ENCODE data around the gene ABHD15. TPM values are rescaled to one million over a fixed set of nuclear protein-coding genes. Genes with fewer than 3 reads are reported as not detected.

ABHD15 gene
- total and polyA plus RNA-seq, 2 experiments from 2014 or later: 2.4 to 10.1 TPM

DNA sequence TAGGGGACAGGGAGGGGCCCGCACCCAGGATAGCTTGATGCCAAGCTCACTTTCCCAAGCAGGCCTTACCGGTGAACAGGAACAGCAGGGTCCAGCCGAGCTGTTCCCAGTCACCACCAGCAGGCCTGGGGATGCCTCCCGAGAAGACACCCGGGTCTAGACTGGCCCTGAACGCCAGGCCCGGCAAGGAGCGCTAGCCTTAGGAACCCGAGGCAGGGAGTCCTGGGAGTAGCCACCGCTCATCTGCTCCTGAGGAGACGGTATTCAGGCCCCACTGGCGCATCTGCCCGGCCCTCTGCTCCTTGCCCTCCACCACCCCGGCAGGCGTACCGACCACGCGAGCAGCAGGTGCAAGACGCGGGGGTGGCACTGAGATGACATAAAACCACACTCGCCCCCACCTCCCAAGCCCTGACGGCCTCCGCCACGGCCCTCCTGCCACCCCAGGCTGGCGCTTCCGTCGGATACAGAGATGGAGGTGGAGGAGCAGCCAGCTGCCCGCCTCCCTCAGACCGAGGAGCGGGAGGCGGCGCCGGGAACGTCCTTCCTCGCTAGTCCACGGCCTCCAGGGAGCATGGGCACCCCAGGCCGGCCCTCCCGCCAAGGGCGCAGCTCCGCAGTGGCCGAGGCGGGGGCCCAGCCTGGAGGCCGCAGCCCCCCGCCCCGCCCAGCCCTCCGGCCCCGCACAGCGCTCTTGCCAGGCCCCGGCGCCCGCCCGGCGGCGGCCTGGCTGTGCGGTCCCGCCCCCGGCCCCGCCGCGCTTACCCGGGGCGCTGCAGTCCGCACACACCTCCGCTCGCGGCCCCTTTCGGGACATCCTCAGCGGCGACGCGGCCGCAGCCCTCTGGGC, 21.9 kb upstream of the ABHD15 start:
- Histone ChIP-seq H4K20me1 (ENCODE audit: insufficient read depth) (peaks cover 3% of the 10 kb centered on the region; the same call in 1 of the 2 replicates), H3K79me2 (ENCODE audit: insufficient read depth) (peaks cover 51% of the 10 kb centered on the region)
- TF ChIP-seq EZH2 (IDR thresholded peaks at IDR 0.05; ENCODE audit: insufficient read depth, poor library complexity, severe bottlenecking) (no peak), EZH2phosphoT487 (IDR thresholded peaks at IDR 0.05; ENCODE audit: insufficient read depth, low read depth) (no peak)

DNA sequence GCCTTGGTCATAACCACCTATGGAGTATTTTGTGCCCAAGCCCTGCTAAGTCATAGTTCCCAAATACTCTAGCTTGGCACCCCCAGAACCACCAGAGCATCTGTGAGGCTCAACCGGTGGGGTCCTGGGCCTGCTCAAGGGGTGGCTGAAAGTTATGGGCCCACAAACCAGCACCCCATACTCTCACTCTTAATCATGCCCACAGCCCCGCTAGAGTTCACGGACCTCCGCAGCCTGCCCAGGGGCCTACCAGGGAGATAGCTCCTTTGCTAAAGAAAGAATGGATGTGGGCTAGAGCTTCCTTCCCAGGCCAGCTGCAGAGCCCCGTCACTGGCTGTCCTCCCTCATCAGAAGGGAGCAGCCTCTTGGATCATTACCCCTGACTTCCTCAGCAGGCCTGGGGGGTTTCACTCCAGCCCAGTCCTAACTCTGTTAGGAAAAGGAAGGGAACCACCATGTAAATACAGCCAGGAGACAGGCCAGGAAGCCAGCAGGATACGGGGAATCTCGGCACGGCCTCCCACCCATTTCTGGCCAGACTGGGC, 21.3 kb upstream of the ABHD15 start:
- Histone ChIP-seq H3K36me3 (ENCODE audit: low read depth) (no peaks in the 10 kb centered on the region), H3K4me2 (ENCODE audit: unreplicated experiment) (peak overlapping the region; percentile 95), H2AFZ (peak overlapping the region; percentile 54), H4K20me1 (ENCODE audit: insufficient read depth) (peaks cover 3% of the 10 kb centered on the region; the same call in 1 of the 2 replicates), H3K27me3 (replicated peaks; ENCODE audit: insufficient read depth) (no peaks in the 10 kb centered on the region), H3F3A (ENCODE audit: insufficient read depth) (peaks cover 15% of the 10 kb centered on the region; the same call in 1 of the 2 replicates), H3K9me2 (ENCODE audit: insufficient read depth) (no peaks in the 10 kb centered on the region), H3K4me3 (peak overlapping the region; percentile 94), H3K9me3 (ENCODE audit: low read depth) (no peaks in the 10 kb centered on the region), H3K27ac (peak overlapping the region; percentile 56), H3K79me2 (ENCODE audit: insufficient read depth) (peaks cover 58% of the 10 kb centered on the region), H3K9ac (peak overlapping the region; percentile 81), H3K4me1 (ENCODE audit: insufficient read depth) (peaks cover 30% of the 10 kb centered on the region)
- WGBS, 2 experiments (ENCODE audit: low coverage in 1 of 2, low lambda C conversion rate in 2 of 2, missing lambda C conversion rate in 2 of 2): 8 to 12% methylated on average over 8 of the region's 8 CpGs
- DNase-seq: peak; percentile 47
- no peak for TF ChIP-seq EZH2phosphoT487 (IDR thresholded peaks at IDR 0.05; ENCODE audit: insufficient read depth, low read depth)
- no peak for TF ChIP-seq EZH2 (IDR thresholded peaks at IDR 0.05; ENCODE audit: insufficient read depth, poor library complexity, severe bottlenecking)
- in situ Hi-C loops (cut with MboI): no loop called here

More for the DNA sequence above, 21.9 kb upstream of the ABHD15 start:
- 0% methylated on average over 23 to 30 of the region's 72 CpGs for WGBS, 2 experiments (ENCODE audit: low coverage in 1 of 2, low lambda C conversion rate in 2 of 2, missing lambda C conversion rate in 2 of 2)
- Histone ChIP-seq H3F3A (ENCODE audit: insufficient read depth) (peaks cover 15% of the 10 kb centered on the region; the same call in 1 of the 2 replicates), H3K4me3 (peak overlapping the region; percentile 94), H3K9ac (peak overlapping the region; percentile 81), H3K9me2 (ENCODE audit: insufficient read depth) (no peaks in the 10 kb centered on the region), H3K4me1 (ENCODE audit: insufficient read depth) (peaks cover 30% of the 10 kb centered on the region), H3K36me3 (ENCODE audit: low read depth) (no peaks in the 10 kb centered on the region), H2AFZ (peak overlapping the region; percentile 54), H3K4me2 (ENCODE audit: unreplicated experiment) (peak overlapping the region; percentile 95), H3K27me3 (replicated peaks; ENCODE audit: insufficient read depth) (no peaks in the 10 kb centered on the region), H3K27ac (peak overlapping the region; percentile 56), H3K9me3 (ENCODE audit: low read depth) (no peaks in the 10 kb centered on the region)
- in situ Hi-C loops (cut with MboI): no loop called here
- peak; percentile 69 for DNase-seq

DNA sequence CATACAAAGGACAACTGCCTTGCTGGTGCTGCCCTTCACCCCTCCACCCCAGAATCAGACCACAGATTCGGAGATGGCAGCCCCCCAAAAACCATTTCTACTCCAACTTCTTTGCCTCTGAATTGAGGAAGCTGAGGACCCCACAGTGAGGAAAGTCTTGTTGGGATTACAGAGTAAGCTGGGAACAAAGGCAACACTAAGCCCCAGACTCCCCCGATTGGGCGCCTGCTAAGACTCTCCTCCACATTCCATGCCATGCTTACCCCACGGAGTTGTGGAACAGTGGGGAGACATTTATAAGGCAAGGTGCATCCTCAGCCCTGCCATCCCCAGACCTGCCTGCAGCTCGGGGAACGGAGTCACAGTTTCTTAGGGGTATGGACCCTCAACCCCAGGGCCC, 20.8 kb upstream of the ABHD15 start:
- WGBS, 2 experiments (ENCODE audit: low coverage in 1 of 2, low lambda C conversion rate in 2 of 2, missing lambda C conversion rate in 2 of 2): 73% methylated on average over 6 of the region's 6 CpGs
- in situ Hi-C loops (cut with MboI): no loop called here
- peak overlapping the region; percentile 95 for H3K4me2 ChIP-seq (ENCODE audit: unreplicated experiment)
- peaks cover 29% of the 10 kb centered on the region for H3K4me1 ChIP-seq (ENCODE audit: insufficient read depth)
- H3K9ac ChIP-seq: peak overlapping the region; percentile 81
- peak overlapping the region; percentile 56 for H3K27ac ChIP-seq
- H3K9me3 ChIP-seq (ENCODE audit: low read depth): no peaks in the 10 kb centered on the region
- TF ChIP-seq EZH2 (IDR thresholded peaks at IDR 0.05; ENCODE audit: insufficient read depth, poor library complexity, severe bottlenecking) (no peak), EZH2phosphoT487 (IDR thresholded peaks at IDR 0.05; ENCODE audit: insufficient read depth, low read depth) (no peak)
- no peaks in the 10 kb centered on the region for H3K36me3 ChIP-seq (ENCODE audit: low read depth)
- no peaks in the 10 kb centered on the region for H3K9me2 ChIP-seq (ENCODE audit: insufficient read depth)
- H3F3A ChIP-seq (ENCODE audit: insufficient read depth): peaks cover 13% of the 10 kb centered on the region; the same call in 1 of the 2 replicates
- no peak overlapping the region for H2AFZ ChIP-seq
- H3K4me3 ChIP-seq: peak overlapping the region; percentile 94
- H3K27me3 ChIP-seq (replicated peaks; ENCODE audit: insufficient read depth): no peaks in the 10 kb centered on the region
- no peak for DNase-seq
- peaks cover 3% of the 10 kb centered on the region; the same call in 1 of the 2 replicates for H4K20me1 ChIP-seq (ENCODE audit: insufficient read depth)
- peaks cover 63% of the 10 kb centered on the region for H3K79me2 ChIP-seq (ENCODE audit: insufficient read depth)

GRCh38 chr17:29586676-29587469, 20.0 kb upstream of the ABHD15 start:
- Histone ChIP-seq H4K20me1 (ENCODE audit: insufficient read depth) (peaks cover 3% of the 10 kb centered on the region; the same call in 1 of the 2 replicates), H3K4me1 (ENCODE audit: insufficient read depth) (peaks cover 22% of the 10 kb centered on the region), H3K4me3 (no peak overlapping the region), H2AFZ (no peak overlapping the region), H3K9ac (peak overlapping the region; percentile 81; the same call in 1 of the 2 replicates), H3K79me2 (ENCODE audit: insufficient read depth) (peaks cover 69% of the 10 kb centered on the region), H3K27me3 (replicated peaks; ENCODE audit: insufficient read depth) (no peaks in the 10 kb centered on the region), H3K9me2 (ENCODE audit: insufficient read depth) (no peaks in the 10 kb centered on the region), H3K4me2 (ENCODE audit: unreplicated experiment) (no peak overlapping the region), H3K36me3 (ENCODE audit: low read depth) (no peaks in the 10 kb centered on the region; the same call in 1 of the 2 replicates), H3K27ac (no peak overlapping the region), H3F3A (ENCODE audit: insufficient read depth) (peaks cover 6% of the 10 kb centered on the region; the same call in 1 of the 2 replicates), H3K9me3 (ENCODE audit: low read depth) (no peaks in the 10 kb centered on the region)
- in situ Hi-C loops (cut with MboI): no loop called here
- TF ChIP-seq EZH2phosphoT487 (IDR thresholded peaks at IDR 0.05; ENCODE audit: insufficient read depth, low read depth) (no peak), EZH2 (IDR thresholded peaks at IDR 0.05; ENCODE audit: insufficient read depth, poor library complexity, severe bottlenecking) (no peak)
- WGBS, 2 experiments (ENCODE audit: low coverage in 1 of 2, low lambda C conversion rate in 2 of 2, missing lambda C conversion rate in 2 of 2): 85 to 93% methylated on average over 9 of the region's 9 CpGs
- no peak for DNase-seq
